GM19372 (cell line): ENCODE results near the gene PXDN.
"Not testable (repeated sequence)": the region's sequence is repeated elsewhere in the genome, so short reads cannot be mapped to it uniquely, and the experiment has no call there.

Source experiments
- ATAC-seq: cut with Tn5 transposase; IDR thresholded peaks from one replicate; pipeline ENCODE4 v1.9.1; 2021; ENCODE audit warnings: mild to moderate bottlenecking, low read depth, moderate library complexity; ENCODE audit not compliant: unreplicated experiment

Gene PXDN

DNA sequence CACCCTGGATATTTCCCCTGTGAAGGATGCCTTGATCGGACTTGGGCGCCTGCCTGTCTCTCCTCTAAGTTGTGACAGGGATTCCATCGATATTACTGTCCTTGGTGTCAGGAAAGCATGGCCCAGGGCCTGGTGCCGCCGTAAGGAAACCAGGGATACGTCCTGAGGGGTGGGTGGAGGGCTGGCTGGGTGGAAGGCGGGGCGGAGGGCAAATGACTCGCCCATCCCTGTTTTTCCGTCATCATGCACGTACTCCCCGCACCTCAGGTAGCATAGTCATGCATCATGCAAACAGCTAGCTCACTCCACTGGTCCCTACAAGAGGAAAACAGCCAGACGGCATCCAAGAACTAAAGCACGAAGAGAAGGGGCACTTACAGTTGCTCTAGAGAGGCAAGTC is 57.1 kb downstream of the PXDN start:
- ATAC-seq: no peak

DNA sequence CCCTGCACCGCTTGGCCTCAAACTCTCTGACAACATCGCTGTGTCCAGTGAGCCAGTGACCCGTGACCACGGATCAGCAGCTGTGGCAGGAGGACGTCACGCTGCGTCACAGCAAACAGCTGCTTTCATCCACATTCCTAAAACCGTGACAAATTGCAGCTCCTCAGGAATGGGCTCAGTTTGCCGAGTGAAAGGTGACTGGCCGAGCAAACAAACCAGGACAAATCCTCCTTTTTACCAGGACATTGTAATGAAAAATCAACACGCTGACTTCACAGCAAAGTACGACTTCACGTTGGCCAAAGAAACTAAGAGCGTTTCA is 57.6 kb downstream of the PXDN start:
- no peak for ATAC-seq

DNA sequence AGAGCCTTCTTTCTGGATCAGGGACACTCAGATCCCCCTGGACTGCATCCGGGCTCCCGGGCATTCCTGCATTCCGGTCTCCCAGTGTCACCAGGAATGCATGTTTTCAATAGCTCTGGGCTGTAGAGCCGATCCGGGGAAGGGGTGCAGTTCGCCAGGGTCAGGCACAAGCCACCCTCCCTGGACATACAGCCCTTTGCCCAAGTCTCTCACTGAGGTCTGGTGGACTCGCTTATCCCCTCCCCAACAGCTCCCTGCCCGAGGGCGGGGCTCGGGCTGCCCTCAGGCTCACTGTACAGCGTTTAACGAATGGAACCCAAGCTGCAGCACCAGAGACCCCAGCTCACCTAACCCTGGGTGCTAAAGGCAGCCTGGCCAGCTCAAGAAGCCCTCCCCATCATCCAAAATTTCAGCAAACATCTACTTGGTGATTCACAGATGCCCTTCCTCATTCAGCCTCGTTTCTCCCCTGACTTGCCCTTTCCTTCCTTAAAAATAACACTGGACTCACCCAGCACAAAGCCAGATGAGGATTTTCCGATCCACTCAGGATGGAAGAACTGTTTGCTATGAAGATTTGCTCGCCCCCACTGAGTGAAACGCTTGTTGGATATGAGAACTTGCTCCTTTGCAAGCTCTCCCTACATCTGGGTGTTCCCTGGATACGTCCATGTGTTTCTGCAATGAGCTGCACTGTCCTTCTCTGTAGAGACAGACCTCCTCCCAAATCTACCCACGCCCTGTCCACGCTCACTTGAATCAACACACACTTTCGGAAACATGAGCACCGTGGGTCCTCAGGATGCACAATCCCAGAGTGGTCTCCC is 58.1 kb downstream of the PXDN start:
- no peak for ATAC-seq

- ATAC-seq: no peak
Measured at GRCh38 chr2:1685078-1685956, 59.0 kb downstream of the PXDN start.

GRCh38 chr2:1683297-1683696 is 61.0 kb downstream of the PXDN start:
- ATAC-seq: no peak

GRCh38 chr2:1682181-1682440 is 62.2 kb downstream of the PXDN start:
- ATAC-seq: no peak

DNA sequence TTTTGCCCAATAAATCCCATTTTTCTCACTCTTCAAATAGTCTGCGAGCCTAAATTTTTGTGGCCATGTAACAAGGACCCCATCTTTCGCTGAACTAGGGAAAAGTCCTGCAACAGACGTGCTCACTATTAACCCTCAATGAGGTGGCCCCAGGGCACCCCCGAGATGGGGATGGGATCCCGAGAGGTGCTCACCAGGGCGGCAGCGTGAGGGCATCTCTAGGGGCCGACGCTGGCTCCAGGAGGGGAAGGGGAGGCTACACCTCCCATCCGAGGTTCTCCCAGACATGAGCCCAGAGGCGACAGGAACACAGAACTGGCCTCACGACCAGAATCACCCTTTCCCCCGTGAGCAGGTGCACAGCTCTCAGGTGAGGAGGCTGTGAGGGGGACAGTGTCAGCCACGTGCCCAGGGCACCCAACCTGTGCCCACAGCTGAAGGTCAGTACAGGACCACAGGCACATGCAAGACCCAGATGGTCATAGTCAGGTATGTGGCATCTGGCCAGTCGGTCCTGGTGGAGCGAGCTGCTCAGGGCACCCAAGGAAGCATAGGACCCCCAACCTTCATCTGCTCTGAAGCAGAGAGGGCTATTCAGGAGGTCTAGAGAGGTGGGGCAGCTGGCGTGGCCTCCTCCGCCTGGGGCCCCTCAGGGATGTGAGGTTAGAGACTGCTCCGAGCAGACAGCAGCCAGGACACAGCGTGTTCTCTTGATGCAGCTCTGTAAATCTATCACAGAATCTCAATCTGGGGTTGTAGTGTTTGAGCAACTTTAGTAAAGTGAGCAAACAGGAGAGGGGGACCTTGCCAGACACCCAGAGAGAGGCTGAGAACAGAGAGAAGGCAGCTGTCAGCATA is 62.8 kb downstream of the PXDN start:
- ATAC-seq: no peak

GRCh38 chr2:1681017-1681318 is 63.3 kb downstream of the PXDN start:
- ATAC-seq: no peak

- no peak for ATAC-seq
Measured at GRCh38 chr2:1680222-1681016, 63.9 kb downstream of the PXDN start.

DNA sequence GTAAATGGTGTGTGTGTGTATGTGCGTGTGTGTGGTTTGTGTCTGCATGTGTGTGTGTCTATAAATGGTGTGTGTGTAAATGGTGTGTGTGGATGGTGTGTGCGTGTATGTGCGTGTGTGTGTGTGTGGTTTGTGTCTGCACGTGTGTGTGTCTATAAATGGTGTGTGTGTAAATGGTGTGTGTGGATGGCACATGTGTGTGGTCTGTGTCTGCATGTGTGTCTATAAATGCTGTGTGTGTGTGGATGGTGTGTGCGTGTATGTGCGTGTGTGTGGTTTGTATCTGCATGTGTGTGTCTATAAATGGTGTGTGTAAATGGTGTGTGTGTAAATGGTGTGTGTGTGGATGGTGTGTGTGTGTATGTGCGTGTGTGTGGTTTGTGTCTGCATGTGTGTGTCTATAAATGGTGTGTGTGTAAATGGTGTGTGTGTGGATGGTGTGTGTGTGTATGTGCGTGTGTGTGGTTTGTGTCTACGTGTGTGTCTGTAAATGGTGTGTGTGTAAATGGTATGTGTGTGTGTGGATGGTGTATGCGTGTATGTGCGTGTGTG is 64.8 kb downstream of the PXDN start:
- ATAC-seq: not testable (repeated sequence)

DNA sequence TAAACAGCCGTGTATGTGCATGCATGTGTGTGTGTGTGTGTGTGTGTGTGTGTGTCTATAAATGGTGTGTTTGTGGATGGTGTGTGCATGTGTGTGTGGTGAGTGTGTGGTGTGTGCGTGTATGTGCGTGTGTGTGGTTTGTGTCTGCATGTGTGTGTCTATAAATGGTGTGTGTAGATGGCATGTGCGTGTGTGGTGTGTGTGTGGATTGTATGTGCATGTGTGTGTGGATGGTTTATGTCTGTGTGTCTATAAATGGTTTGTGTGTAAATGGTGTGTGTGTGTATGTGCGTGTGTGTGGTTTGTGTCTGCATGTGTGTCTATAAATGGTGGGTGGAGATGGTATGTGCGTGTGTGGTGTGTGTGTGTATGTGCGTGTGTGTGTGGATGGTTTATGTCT is 65.2 kb downstream of the PXDN start:
- not testable (repeated sequence) for ATAC-seq

- ATAC-seq: no peak
Measured at GRCh38 chr2:1678609-1679008, 65.7 kb downstream of the PXDN start.

- ATAC-seq: no peak
Measured at GRCh38 chr2:1677821-1678165, 66.5 kb downstream of the PXDN start.

DNA sequence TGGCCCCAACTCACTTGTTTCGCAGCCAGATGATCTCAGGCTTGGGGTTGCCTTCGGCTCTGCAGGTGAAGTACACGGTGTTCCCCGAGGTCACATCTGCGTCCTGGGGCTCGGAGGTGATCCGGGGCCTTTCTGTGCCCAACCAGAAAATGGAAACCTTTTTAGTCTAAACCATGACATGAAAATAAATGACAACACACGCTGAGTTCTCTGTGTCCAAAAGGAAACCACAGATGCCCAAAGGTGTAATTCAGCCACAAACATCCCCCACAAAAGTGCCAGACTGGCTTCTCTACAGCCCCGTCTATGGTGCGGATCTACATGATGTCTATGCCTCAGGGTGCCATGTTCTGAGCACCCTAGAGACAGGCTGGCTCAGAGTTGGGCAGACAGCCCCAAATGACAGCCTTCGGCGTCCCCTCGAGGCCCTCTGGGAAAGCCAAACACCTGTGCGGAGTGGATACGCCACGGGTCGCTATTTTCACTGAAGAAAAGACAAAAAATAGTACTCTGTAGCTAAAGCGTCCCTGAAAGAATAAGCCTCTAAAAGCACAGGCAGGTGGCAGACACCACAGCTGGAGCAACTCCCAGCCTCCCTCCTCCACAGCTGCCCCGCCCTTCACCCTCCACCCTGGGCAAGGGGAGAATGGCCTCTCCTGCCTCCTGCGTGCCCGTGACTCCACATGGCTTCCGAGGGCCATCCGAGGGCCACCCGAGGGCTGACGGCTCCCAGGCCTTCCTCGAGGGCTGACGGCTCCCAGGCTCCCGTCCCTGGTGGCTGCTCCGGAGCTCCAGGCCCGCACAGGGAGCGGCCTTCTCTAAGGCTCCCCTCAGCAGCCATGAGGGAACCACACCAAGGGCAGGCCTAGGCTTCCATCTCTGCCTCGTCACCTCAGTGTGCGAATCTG is 67.1 kb downstream of the PXDN start:
- ATAC-seq: no peak

DNA sequence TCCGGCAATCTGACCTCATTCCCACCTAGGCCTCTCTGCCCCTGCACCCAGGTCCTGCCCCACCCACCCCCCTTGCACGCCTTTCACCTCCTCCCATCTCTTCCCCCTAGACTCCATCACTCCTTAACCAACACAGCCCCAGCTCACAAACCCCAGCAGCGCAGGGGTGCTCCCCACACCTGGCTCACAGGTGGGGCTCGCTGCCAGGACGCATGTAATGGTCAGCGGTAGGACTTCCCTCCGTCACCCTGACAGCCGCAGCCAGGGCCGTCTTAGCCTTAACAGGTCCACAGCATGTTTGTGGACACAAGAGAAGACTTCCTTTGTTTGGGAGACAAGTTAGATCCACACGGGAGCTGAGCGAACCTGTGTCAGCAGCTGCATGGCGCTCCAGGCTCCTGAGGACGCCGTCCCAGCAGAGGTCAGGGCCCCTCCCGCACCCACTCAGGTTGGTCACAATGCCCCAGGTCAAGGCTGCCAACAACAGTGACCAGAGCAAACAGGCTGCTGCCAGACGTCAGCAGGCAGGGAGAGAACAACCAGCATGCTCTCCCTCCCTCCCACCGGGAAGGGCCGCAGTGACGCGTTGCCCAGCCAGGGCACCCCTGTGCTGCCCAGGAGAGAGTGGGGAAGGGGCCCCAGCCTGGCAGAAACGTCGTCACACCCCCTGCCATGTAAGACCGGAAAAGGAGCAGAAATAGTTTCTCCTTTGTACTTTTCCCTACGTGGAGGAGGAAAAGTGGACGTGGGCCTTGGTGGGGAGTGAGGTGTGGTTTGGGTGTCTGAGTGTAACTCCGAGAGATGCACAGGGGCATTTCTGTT is 68.0 kb downstream of the PXDN start:
- ATAC-seq: no peak

DNA sequence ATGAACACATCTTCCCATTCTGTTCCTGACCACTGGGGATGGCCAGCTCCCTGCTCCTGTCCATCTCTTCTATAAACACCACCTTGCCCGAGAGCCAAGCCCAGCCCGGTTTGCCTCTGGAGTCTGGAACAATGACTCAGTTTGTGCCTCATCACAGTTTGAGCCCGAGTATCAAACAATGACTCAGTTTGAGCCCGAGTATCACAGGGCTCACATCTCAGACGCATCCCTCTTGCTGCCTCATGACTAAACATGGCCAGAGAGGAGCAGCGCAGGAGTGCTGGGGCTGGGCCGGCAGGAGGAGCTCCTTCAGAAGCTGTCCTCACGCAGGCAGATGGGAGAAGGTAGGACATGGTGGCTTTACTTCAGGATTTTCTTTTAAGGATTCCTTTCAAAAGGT is 68.7 kb downstream of the PXDN start:
- no peak for ATAC-seq

GRCh38 chr2:1674766-1675397 is 69.4 kb downstream of the PXDN start:
- ATAC-seq: no peak

DNA sequence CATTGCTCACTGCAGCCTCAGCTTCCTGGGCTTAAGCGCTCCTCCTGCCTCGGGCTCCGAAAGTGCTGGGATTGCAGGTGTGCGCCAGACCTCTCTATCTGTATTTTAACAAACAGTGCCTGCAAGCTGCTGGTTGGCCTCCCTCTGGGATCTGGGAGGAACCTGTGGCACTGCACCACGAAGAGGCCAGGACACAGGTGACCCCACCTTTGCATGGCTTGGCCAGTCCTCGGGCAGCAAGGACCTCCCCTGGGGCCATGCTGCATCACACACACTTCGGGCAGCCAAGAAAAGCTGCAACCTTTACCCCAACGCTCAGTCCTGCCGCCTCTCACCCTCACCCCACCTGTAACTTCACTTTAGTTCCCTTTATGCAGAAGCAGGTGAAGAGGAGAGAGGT is 70.0 kb downstream of the PXDN start:
- ATAC-seq: no peak
